Testis (tissue), 2 donors: Measurements from ENCODE around the gene RBM42.

ENCODE experiments used
- POLR2A ChIP-seq: fragments of 450-650 bp; IDR thresholded peaks from one replicate; pipeline ENCODE4 v1.6.1; 2017; ENCODE audit warnings: antibody characterized with exemption, mild to moderate bottlenecking, moderate library complexity
- TF ChIP-seq, protein P1 (sequence below), 3 experiments: fragments of 450-650 bp in 2 of 3; fragments of 200-600 bp in 1 of 3; sonication (generic) in 1 of 3; IDR thresholded peaks; one replicate each; pipeline ENCODE4 v1.5.1; 2016 to 2019; ENCODE audit warnings: antibody characterized with exemption in 3 of 3, mild to moderate bottlenecking in 2 of 3, moderate library complexity in 1 of 3

DNA sequence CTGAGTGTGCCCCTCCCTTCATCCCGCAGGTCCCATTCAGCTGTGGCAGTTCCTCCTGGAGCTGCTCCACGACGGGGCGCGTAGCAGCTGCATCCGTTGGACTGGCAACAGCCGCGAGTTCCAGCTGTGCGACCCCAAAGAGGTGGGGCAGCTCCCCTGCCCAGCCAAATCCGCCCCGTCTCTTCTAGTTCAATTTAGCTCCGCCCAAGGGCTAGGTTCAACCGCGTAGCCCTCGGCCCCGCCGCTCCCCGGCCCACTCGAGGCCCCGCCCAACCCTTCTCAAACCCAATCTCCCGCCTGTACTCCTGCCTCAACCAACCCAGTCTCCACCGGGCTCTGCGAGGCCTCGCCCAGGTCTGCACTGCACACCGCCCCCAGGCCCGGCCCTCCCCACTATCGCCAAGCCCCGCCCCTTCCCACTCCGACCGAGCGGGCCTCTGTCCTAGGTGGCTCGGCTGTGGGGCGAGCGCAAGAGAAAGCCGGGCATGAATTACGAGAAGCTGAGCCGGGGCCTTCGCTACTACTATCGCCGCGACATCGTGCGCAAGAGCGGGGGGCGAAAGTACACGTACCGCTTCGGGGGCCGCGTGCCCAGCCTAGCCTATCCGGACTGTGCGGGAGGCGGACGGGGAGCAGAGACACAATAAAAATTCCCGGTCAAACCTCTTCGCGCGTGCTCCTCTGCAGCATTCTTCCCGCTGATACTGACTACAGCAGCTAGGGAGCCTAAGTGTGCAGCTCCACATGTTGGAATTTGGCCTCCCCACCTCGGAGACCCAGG lies 15.6 kb downstream of the RBM42 start:
- TF ChIP-seq, protein P1, sequence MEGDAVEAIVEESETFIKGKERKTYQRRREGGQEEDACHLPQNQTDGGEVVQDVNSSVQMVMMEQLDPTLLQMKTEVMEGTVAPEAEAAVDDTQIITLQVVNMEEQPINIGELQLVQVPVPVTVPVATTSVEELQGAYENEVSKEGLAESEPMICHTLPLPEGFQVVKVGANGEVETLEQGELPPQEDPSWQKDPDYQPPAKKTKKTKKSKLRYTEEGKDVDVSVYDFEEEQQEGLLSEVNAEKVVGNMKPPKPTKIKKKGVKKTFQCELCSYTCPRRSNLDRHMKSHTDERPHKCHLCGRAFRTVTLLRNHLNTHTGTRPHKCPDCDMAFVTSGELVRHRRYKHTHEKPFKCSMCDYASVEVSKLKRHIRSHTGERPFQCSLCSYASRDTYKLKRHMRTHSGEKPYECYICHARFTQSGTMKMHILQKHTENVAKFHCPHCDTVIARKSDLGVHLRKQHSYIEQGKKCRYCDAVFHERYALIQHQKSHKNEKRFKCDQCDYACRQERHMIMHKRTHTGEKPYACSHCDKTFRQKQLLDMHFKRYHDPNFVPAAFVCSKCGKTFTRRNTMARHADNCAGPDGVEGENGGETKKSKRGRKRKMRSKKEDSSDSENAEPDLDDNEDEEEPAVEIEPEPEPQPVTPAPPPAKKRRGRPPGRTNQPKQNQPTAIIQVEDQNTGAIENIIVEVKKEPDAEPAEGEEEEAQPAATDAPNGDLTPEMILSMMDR (IDR thresholded peaks at IDR 0.05) = no peak
- TF ChIP-seq POLR2A = no peak
